A549 (cell line): ENCODE measurements around the gene MYH15. TPM values are rescaled to one million over a fixed set of nuclear protein-coding genes. Genes with fewer than 3 reads are reported as not detected.

ENCODE experiments used
- ATAC-seq, 2 experiments: fragments of 200-7000 bp in 1 of 2; fragments of >200 bp in 1 of 2; cut with Nextera tagmentation in 1 of 2; cut with Tn5 transposase in 1 of 2; 3 replicates each; pipeline versions ENCODE4 v1.8.0 to v1.9.1; 2018 to 2020; ENCODE audit warnings: mild to moderate bottlenecking in 1 of 2, moderate library complexity in 1 of 2
- CTCF ChIA-PET: fragments of 300-600 bp; sonication (Branson Sonifier 250); formaldehyde crosslinking; extraction: SDS; loops from one replicate; lab custom pipeline; 2021; ENCODE audit warnings: antibody characterized with exemption, inconsistent platforms; lab: Yijun Ruan, JAX
- POLR2A ChIA-PET: fragments of 350-600 bp; formaldehyde crosslinking; extraction: SDS; loops from one replicate; lab custom pipeline; 2021; ENCODE audit warnings: antibody characterized with exemption, inconsistent platforms; lab: Yijun Ruan, JAX
- DNase-seq, 2 experiments: peaks; one replicate each; pipeline versions ENCODE4 v3.0.0 to v3.0.0-alpha.2; 2011 to 2016; ENCODE audit warnings: low read depth in 1 of 2, low spot score in 1 of 2
- FAIRE-seq: peaks from 2 replicates; lab custom pipeline; 2011; peaks lifted over from hg19 to GRCh38; lab: Jason Lieb, UNC
- H3K27ac ChIP-seq, 2 experiments: fragments of >200 bp; sonication (Bioruptor Twin); formaldehyde crosslinking; 3 replicates each; pipeline ENCODE4 v1.5.1; 2016 to 2017
- H3K4me1 ChIP-seq: fragments of >200 bp; sonication (Bioruptor Twin); formaldehyde crosslinking; 3 replicates; pipeline ENCODE4 v1.6.1; 2016
- H3K4me2 ChIP-seq: fragments of >200 bp; sonication (Bioruptor Twin); formaldehyde crosslinking; 3 replicates; pipeline ENCODE4 v1.6.1; 2016
- H3K4me3 ChIP-seq: fragments of >200 bp; sonication (Bioruptor Twin); formaldehyde crosslinking; 3 replicates; pipeline ENCODE4 v1.5.1; 2016
- H3K9me3 ChIP-seq: fragments of >200 bp; sonication (Bioruptor Twin); formaldehyde crosslinking; 3 replicates; pipeline ENCODE4 v1.6.1; 2016
- ATOH8 ChIP-seq: fragments of 250-450 bp; sonication (Bioruptor Pico); IDR thresholded peaks from 2 replicates; pipeline ENCODE4 v1.5.0; 2020; ENCODE audit warnings: low read depth, mild to moderate bottlenecking, moderate library complexity
- BCL3 ChIP-seq: fragments of >200 bp; sonication (Bioruptor Twin); formaldehyde crosslinking; IDR thresholded peaks from 3 replicates; pipeline ENCODE4 v1.6.1; 2016
- BHLHE40 ChIP-seq: IDR thresholded peaks from 2 replicates; pipeline ENCODE4 v1.6.1; 2012; ENCODE audit warnings: low read depth, low read length, inconsistent platforms
- CEBPB ChIP-seq, 2 experiments: fragments of >200 bp in 1 of 2; sonication (Bioruptor Twin) in 1 of 2; formaldehyde crosslinking in 1 of 2; IDR thresholded peaks; 2 replicates each; pipeline ENCODE4 v1.6.1; 2012 to 2016
- E2F6 ChIP-seq: IDR thresholded peaks from 2 replicates; pipeline ENCODE4 v1.6.1; 2012; ENCODE audit warnings: low read depth, borderline replicate concordance
- EHF ChIP-seq: fragments of 250-450 bp; sonication (Bioruptor Pico); IDR thresholded peaks from 2 replicates; pipeline ENCODE4 v1.5.0; 2020; ENCODE audit warnings: mild to moderate bottlenecking
- EHMT2 ChIP-seq: fragments of 200-600 bp; sonication (generic); IDR thresholded peaks from 2 replicates; pipeline ENCODE4 v1.6.1; 2016; ENCODE audit warnings: antibody characterized with exemption, low read depth, mild to moderate bottlenecking, moderate library complexity
- ELK1 ChIP-seq: fragments of 150-350 bp; IDR thresholded peaks from 2 replicates; pipeline ENCODE4 v1.6.1; 2014; ENCODE audit warnings: low read depth, mild to moderate bottlenecking, low read length
- EP300 ChIP-seq, 2 experiments: fragments of >200 bp; sonication (Bioruptor Twin); formaldehyde crosslinking; IDR thresholded peaks; 2 replicates in 1 of 2; 3 replicates in 1 of 2; pipeline ENCODE4 v1.6.1; 2016 to 2017
- ESRRA ChIP-seq: fragments of 150-350 bp; IDR thresholded peaks from 2 replicates; pipeline ENCODE4 v1.6.1; 2014; ENCODE audit warnings: mild to moderate bottlenecking, low read length, borderline replicate concordance
- FOSB ChIP-seq: fragments of 250-450 bp; sonication (Bioruptor Pico); IDR thresholded peaks from 2 replicates; pipeline ENCODE4 v1.5.0; 2020; ENCODE audit warnings: mild to moderate bottlenecking, moderate library complexity
- FOSL2 ChIP-seq, 2 experiments: fragments of 450-650 bp in 1 of 2; fragments of >200 bp in 1 of 2; sonication (Bioruptor Twin) in 1 of 2; formaldehyde crosslinking; IDR thresholded peaks; 2 replicates each; pipeline versions ENCODE4 v1.5.0 to v1.6.1; 2016 to 2020; ENCODE audit warnings: mild to moderate bottlenecking in 1 of 2, moderate library complexity in 1 of 2
- FOXS1 ChIP-seq: fragments of 250-450 bp; sonication (Bioruptor Pico); IDR thresholded peaks from 2 replicates; pipeline ENCODE4 v1.5.0; 2020; ENCODE audit warnings: mild to moderate bottlenecking, moderate library complexity
- HOXA7 ChIP-seq: fragments of 250-450 bp; sonication (Bioruptor Pico); IDR thresholded peaks from 2 replicates; pipeline ENCODE4 v1.5.0; 2020; ENCODE audit warnings: mild to moderate bottlenecking, moderate library complexity
- HOXB13 ChIP-seq: fragments of 250-450 bp; sonication (Bioruptor Pico); IDR thresholded peaks from 2 replicates; pipeline ENCODE4 v1.5.0; 2020; ENCODE audit warnings: low read depth, mild to moderate bottlenecking, moderate library complexity
- JUNB ChIP-seq: fragments of >200 bp; sonication (Bioruptor Twin); formaldehyde crosslinking; IDR thresholded peaks from 2 replicates; pipeline ENCODE4 v1.6.1; 2016
- MYC ChIP-seq: IDR thresholded peaks from 2 replicates; pipeline ENCODE4 v1.6.1; 2012; ENCODE audit warnings: mild to moderate bottlenecking, inconsistent platforms, low read length, improper control_type of control experiment, borderline replicate concordance
- NPAS2 ChIP-seq: fragments of 250-450 bp; sonication (Bioruptor Pico); IDR thresholded peaks from 2 replicates; pipeline ENCODE4 v1.8.0; 2022; ENCODE audit warnings: mild to moderate bottlenecking, moderate library complexity, borderline replicate concordance
- NR3C1 ChIP-seq: fragments of >200 bp; sonication (Bioruptor Twin); formaldehyde crosslinking; IDR thresholded peaks from 3 replicates; pipeline ENCODE4 v1.6.1; 2017
- PHF8 ChIP-seq: fragments of 200-600 bp; sonication (generic); IDR thresholded peaks from 2 replicates; pipeline ENCODE4 v1.6.1; 2016; ENCODE audit warnings: low read depth, mild to moderate bottlenecking, antibody characterized with exemption, moderate library complexity, borderline replicate concordance
- POLR2A ChIP-seq: IDR thresholded peaks from 2 replicates; pipeline ENCODE4 v1.6.1; 2012; ENCODE audit warnings: mild to moderate bottlenecking, low read length
- RFX5 ChIP-seq: fragments of 450-650 bp; IDR thresholded peaks from 2 replicates; pipeline ENCODE4 v1.7.1; 2014; ENCODE audit warnings: antibody characterized with exemption, mild to moderate bottlenecking, moderate library complexity
- SMC3 ChIP-seq: fragments of >200 bp; sonication (Bioruptor Twin); formaldehyde crosslinking; IDR thresholded peaks from 3 replicates; pipeline ENCODE4 v1.6.1; 2018; ENCODE audit warnings: inconsistent platforms
- SREBF2 ChIP-seq: fragments of 450-650 bp; IDR thresholded peaks from 2 replicates; pipeline ENCODE4 v1.6.1; 2014; ENCODE audit warnings: mild to moderate bottlenecking, moderate library complexity
- TP53 ChIP-seq: fragments of 250-450 bp; sonication (Bioruptor Pico); IDR thresholded peaks from 2 replicates; pipeline ENCODE4 v1.5.0; 2021; ENCODE audit warnings: mild to moderate bottlenecking, moderate library complexity
- ZC3H11A ChIP-seq: fragments of 450-650 bp; IDR thresholded peaks from 2 replicates; pipeline ENCODE4 v1.6.1; 2014; ENCODE audit warnings: antibody characterized with exemption, mild to moderate bottlenecking
- ZFP36 ChIP-seq: fragments of 450-650 bp; IDR thresholded peaks from 2 replicates; pipeline ENCODE4 v1.6.1; 2014; ENCODE audit warnings: borderline replicate concordance; ENCODE audit not compliant: partially characterized antibody
- ZNF302 ChIP-seq: fragments of 250-450 bp; sonication (Bioruptor Pico); IDR thresholded peaks from 2 replicates; pipeline ENCODE4 v1.9.0; 2021; ENCODE audit warnings: inconsistent platforms, mild to moderate bottlenecking, moderate library complexity
- ZSCAN20 ChIP-seq: fragments of 250-450 bp; sonication (Bioruptor Pico); IDR thresholded peaks from 2 replicates; pipeline ENCODE4 v1.8.0; 2022; ENCODE audit warnings: mild to moderate bottlenecking, moderate library complexity
- WGBS: methylation state at CpG from one replicate; pipeline ENCODE4 v1.1.6; 2017; ENCODE audit errors: missing lambda C conversion rate; 5-methylcytosine and 5-hydroxymethylcytosine counted together
- polyA plus RNA-seq, 4 experiments: library from polyadenylated mRNA; depleted of rRNA in 3 of 4; stranded (reverse); fragments of >200 nt; fragmentation: RNase III in 1 of 4; extraction: RNeasy Plus Mini Kit Qiagen cat#74134 plus additional on column Dnase treatment in 1 of 4; gene quantifications; 2 replicates in 3 of 4; 3 replicates in 1 of 4; pipeline ENCODE4 v1.2.3, GENCODE V29; 2011 to 2017

MYH15 gene
- polyA plus RNA-seq, 2 of the 4 experiments (the other 2 are of a cell fraction) = 0.39 to 1.7 TPM

GRCh38 chr3:108518895-108519294 is 8.5 kb upstream of the MYH15 start:
- FAIRE-seq (no peak), DNase-seq (no peak), ATAC-seq (no peak)
- ChIA-PET POLR2A (no interaction called here), CTCF (interaction anchor here (0.6 kb wide), 1 partner anchor 24 kb away, joined by 3 read pairs; no protein-coding TSS in a partner anchor)
- no peak overlapping the region for H3K4me2 ChIP-seq
- TF ChIP-seq HOXB13 (CRISPR knock-in tag) = no peak
- no peak for TF ChIP-seq ZC3H11A
- no peak for TF ChIP-seq E2F6
- TF ChIP-seq ZSCAN20 (CRISPR knock-in tag) = no peak
- TF ChIP-seq EP300 (IDR thresholded peaks at IDR 0.05) = no peak
- no peak for TF ChIP-seq PHF8
- TF ChIP-seq FOSB (CRISPR knock-in tag) = no peak
- H3K4me3 ChIP-seq = no peak overlapping the region
- no peaks in the 10 kb centered on the region for H3K9me3 ChIP-seq
- H3K4me1 ChIP-seq = no peaks in the 10 kb centered on the region
- 19% methylated on average over 1 of the region's 1 CpG for WGBS
- H3K27ac ChIP-seq = no peak overlapping the region

- WGBS = 45% methylated on average over 2 of the region's 2 CpGs
- TF ChIP-seq ZNF302 (CRISPR knock-in tag) = no peak
- TF ChIP-seq NR3C1 = no peak
- TF ChIP-seq EHMT2 = no peak
- no peak for TF ChIP-seq ATOH8 (CRISPR knock-in tag)
- TF ChIP-seq ZFP36 = no peak
- TF ChIP-seq NPAS2 (CRISPR knock-in tag) = no peak
- TF ChIP-seq FOSL2 (IDR thresholded peaks at IDR 0.05) = no peak
- no peak for TF ChIP-seq FOSL2 (CRISPR knock-in tag; IDR thresholded peaks at IDR 0.05)
- no peak for TF ChIP-seq JUNB
- no peak for TF ChIP-seq FOXS1
- TF ChIP-seq CEBPB (IDR thresholded peaks at IDR 0.05) = no peak
- no peak for TF ChIP-seq BHLHE40
- no peak for TF ChIP-seq RFX5
- TF ChIP-seq EHF = no peak
- FAIRE-seq (no peak), ATAC-seq (no peak), DNase-seq (no peak)
- Histone ChIP-seq H3K4me2 (no peak overlapping the region), H3K9me3 (no peaks in the 10 kb centered on the region), H3K4me1 (no peaks in the 10 kb centered on the region), H3K27ac (no peak overlapping the region), H3K4me3 (no peak overlapping the region)
- ChIA-PET CTCF (interaction anchor here (0.5 kb wide), 1 partner anchor 77 kb away, joined by 3 read pairs; no protein-coding TSS in a partner anchor), POLR2A (no interaction called here)
These were observed 6.5 kb upstream of the MYH15 start for GRCh38 chr3:108516881-108517280.

GRCh38 chr3:108513961-108514360 is 3.6 kb upstream of the MYH15 start:
- Histone ChIP-seq H3K27ac (no peak overlapping the region), H3K4me1 (no peaks in the 10 kb centered on the region), H3K9me3 (no peaks in the 10 kb centered on the region), H3K4me2 (no peak overlapping the region), H3K4me3 (no peak overlapping the region)
- 38% methylated on average over 3 of the region's 3 CpGs for WGBS
- no peak for ATAC-seq
- TF ChIP-seq FOXS1 (no peak), ESRRA (no peak), BCL3 (no peak), ZSCAN20 (CRISPR knock-in tag) (no peak), SMC3 (no peak), PHF8 (no peak), NR3C1 (no peak), MYC (no peak), SREBF2 (no peak), ELK1 (no peak), TP53 (CRISPR knock-in tag) (no peak), FOSL2 (IDR thresholded peaks at IDR 0.05) (no peak), FOSL2 (CRISPR knock-in tag; IDR thresholded peaks at IDR 0.05) (no peak), JUNB (no peak), HOXA7 (CRISPR knock-in tag) (no peak), POLR2A (no peak), BHLHE40 (no peak)
- no peak for DNase-seq
- CTCF ChIA-PET = interaction anchor here (1.2 to 2.1 kb wide), 3 partner anchors 11 to 38 kb away, joined by 3 to 13 read pairs (median 5); no protein-coding TSS in a partner anchor
- POLR2A ChIA-PET = no interaction called here
- no peak for FAIRE-seq
